H1 (cell line): ENCODE measurements around the gene KANSL3. TPM values are rescaled to one million over a fixed set of nuclear protein-coding genes. Genes with fewer than 3 reads are reported as not detected.

Experiments used
- CTCF ChIA-PET: fragments of 300-600 bp; sonication (Branson Sonifier 250); formaldehyde crosslinking; loops from one replicate; lab custom pipeline; 2021; ENCODE audit not compliant: partially characterized antibody; lab: Charles Lee
- POLR2A ChIA-PET: fragments of 300-600 bp; sonication (Branson Sonifier 250); formaldehyde crosslinking; loops from one replicate; lab custom pipeline; 2021; ENCODE audit warnings: inconsistent platforms; ENCODE audit not compliant: partially characterized antibody; lab: Charles Lee
- DNase-seq, 2 experiments: peaks; one replicate each; pipeline versions ENCODE4 v3.0.0 to v3.0.0-alpha.2; 2010 to 2022; ENCODE audit warnings: low spot score in 2 of 2, low read depth in 1 of 2, mixed read lengths in 1 of 2
- FAIRE-seq: peaks from 2 replicates; lab custom pipeline; 2011; peaks lifted over from hg19 to GRCh38; lab: Jason Lieb, UNC
- H2AFZ ChIP-seq: 2 replicates; pipeline ENCODE4 v1.8.1; 2012; ENCODE audit warnings: low read length, inconsistent platforms
- H2AK5ac ChIP-seq: 2 replicates; pipeline ENCODE4 v1.6.1; 2013; ENCODE audit warnings: low read depth, low read length
- H2BK120ac ChIP-seq: replicated peaks from 2 replicates; pipeline ENCODE3; 2013; ENCODE audit warnings: low read depth, low read length, inconsistent platforms
- H2BK12ac ChIP-seq: 2 replicates; pipeline ENCODE4 v1.6.1; 2013; ENCODE audit warnings: low read depth, low read length
- H2BK15ac ChIP-seq: 2 replicates; pipeline ENCODE4 v1.6.1; 2013; ENCODE audit warnings: low read length
- H2BK20ac ChIP-seq: 2 replicates; pipeline ENCODE4 v1.6.1; 2013; ENCODE audit warnings: low read length
- H2BK5ac ChIP-seq: 2 replicates; pipeline ENCODE4 v1.6.1; 2013; ENCODE audit warnings: low read depth, low read length
- H3K14ac ChIP-seq: 2 replicates; pipeline ENCODE4 v1.6.1; 2013; ENCODE audit warnings: inconsistent platforms; ENCODE audit not compliant: insufficient read length
- H3K18ac ChIP-seq: 2 replicates; pipeline ENCODE4 v1.6.1; 2013; ENCODE audit warnings: low read length; ENCODE audit errors: extremely low read depth
- H3K23ac ChIP-seq: 2 replicates; pipeline ENCODE4 v1.6.1; 2013; ENCODE audit warnings: inconsistent platforms; ENCODE audit not compliant: insufficient read length
- H3K23me2 ChIP-seq: 2 replicates; pipeline ENCODE4 v1.6.1; 2013; ENCODE audit warnings: low read depth, low read length
- H3K27ac ChIP-seq: 2 replicates; pipeline ENCODE4 v1.6.1; 2011; ENCODE audit warnings: low read depth, low read length, inconsistent platforms
- H3K27me3 ChIP-seq, 4 experiments: replicated peaks in 1 of 4; 1 replicate in 1 of 4; 2 replicates in 3 of 4; pipeline versions ENCODE4 v1.6.1 to v1.8.1; 2011 to 2013; ENCODE audit warnings: low read length in 3 of 4, mild to moderate bottlenecking in 3 of 4, inconsistent platforms in 2 of 4, mixed read lengths in 2 of 4, moderate library complexity in 1 of 4; ENCODE audit not compliant: control insufficient read depth in 3 of 4, insufficient read depth in 3 of 4; ENCODE audit errors: extremely low read depth in 1 of 4
- H3K36me3 ChIP-seq, 4 experiments: 2 replicates each; pipeline versions ENCODE4 v1.6.1 to v1.8.1; 2011 to 2013; ENCODE audit warnings: mild to moderate bottlenecking in 4 of 4, low read length in 3 of 4, moderate library complexity in 2 of 4, control low read depth in 1 of 4, inconsistent platforms in 1 of 4; ENCODE audit not compliant: insufficient read depth in 4 of 4, control insufficient read depth in 2 of 4
- H3K4ac ChIP-seq: replicated peaks from 2 replicates; pipeline ENCODE3; 2013; ENCODE audit warnings: low read length, low read depth, mixed read lengths, inconsistent platforms; ENCODE audit not compliant: insufficient read length
- H3K4me1 ChIP-seq, 4 experiments: replicated peaks in 1 of 4; 1 replicate in 1 of 4; 2 replicates in 3 of 4; pipeline versions ENCODE4 v1.6.1 to v1.8.1; 2011 to 2013; ENCODE audit warnings: low read length in 3 of 4, inconsistent platforms in 2 of 4, mixed read lengths in 1 of 4; ENCODE audit not compliant: insufficient read depth in 4 of 4, control insufficient read depth in 3 of 4
- H3K4me2 ChIP-seq, 2 experiments: 2 replicates each; pipeline versions ENCODE4 v1.6.1 to v1.8.1; 2011 to 2013; ENCODE audit warnings: low read depth in 2 of 2, low read length in 2 of 2, control low read depth in 1 of 2, inconsistent platforms in 1 of 2, mild to moderate bottlenecking in 1 of 2; ENCODE audit not compliant: insufficient read depth in 1 of 2
- H3K4me3 ChIP-seq, 4 experiments: fragments of 200-600, 300-600 bp in 1 of 4; sonication (generic), shearing (Covaris generic), sonication (Bioruptor Twin) in 1 of 4; 2 replicates each; pipeline versions ENCODE4 v1.5.1 to v1.8.1; 2011 to 2016; ENCODE audit warnings: low read length in 4 of 4, low read depth in 3 of 4, control low read depth in 2 of 4, inconsistent platforms in 2 of 4, mild to moderate bottlenecking in 2 of 4, mixed read lengths in 1 of 4, moderate library complexity in 1 of 4; ENCODE audit not compliant: insufficient read depth in 2 of 4; ENCODE audit errors: extremely low read depth in 1 of 4
- H3K56ac ChIP-seq: replicated peaks from 2 replicates; pipeline ENCODE3; 2013; ENCODE audit warnings: low read depth, mild to moderate bottlenecking, mixed read lengths, low read length, inconsistent platforms; ENCODE audit not compliant: insufficient read length
- H3K79me1 ChIP-seq: 2 replicates; pipeline ENCODE4 v1.6.1; 2013; ENCODE audit warnings: low read depth, low read length, control low read depth
- H3K79me2 ChIP-seq, 2 experiments: 2 replicates each; pipeline versions ENCODE4 v1.6.1 to v1.8.1; 2012 to 2013; ENCODE audit warnings: low read length in 2 of 2, mild to moderate bottlenecking in 2 of 2, inconsistent platforms in 1 of 2; ENCODE audit not compliant: insufficient read depth in 2 of 2, control insufficient read depth in 1 of 2
- H3K9ac ChIP-seq, 4 experiments: replicated peaks in 1 of 4; 1 replicate in 1 of 4; 2 replicates in 3 of 4; pipeline versions ENCODE4 v1.6.1 to v1.8.1; 2011 to 2013; ENCODE audit warnings: low read depth in 3 of 4, low read length in 3 of 4, control low read depth in 2 of 4, mild to moderate bottlenecking in 2 of 4, moderate library complexity in 2 of 4, inconsistent platforms in 1 of 4; ENCODE audit errors: extremely low read depth in 1 of 4
- H3K9me3 ChIP-seq, 2 experiments: 2 replicates each; pipeline versions ENCODE4 v1.6.1 to v1.8.1; 2012 to 2013; ENCODE audit warnings: mild to moderate bottlenecking in 2 of 2, moderate library complexity in 2 of 2, control low read depth in 1 of 2, inconsistent platforms in 1 of 2, low read depth in 1 of 2, low read length in 1 of 2, mixed read lengths in 1 of 2; ENCODE audit not compliant: insufficient read depth in 2 of 2
- H4K20me1 ChIP-seq, 2 experiments: replicated peaks in 1 of 2; 2 replicates each; pipeline versions ENCODE3 to v1.8.1; 2011 to 2013; ENCODE audit warnings: inconsistent platforms in 2 of 2, low read length in 2 of 2, mild to moderate bottlenecking in 1 of 2; ENCODE audit not compliant: insufficient read depth in 2 of 2, control insufficient read depth in 1 of 2
- H4K5ac ChIP-seq: 2 replicates; pipeline ENCODE4 v1.6.1; 2013; ENCODE audit warnings: low read length, low read depth, mixed read lengths, inconsistent platforms; ENCODE audit not compliant: insufficient read length
- H4K8ac ChIP-seq: 2 replicates; pipeline ENCODE4 v1.8.0; 2013; ENCODE audit warnings: mild to moderate bottlenecking, moderate library complexity, low read length, inconsistent platforms; ENCODE audit not compliant: insufficient read depth; ENCODE audit errors: extremely low read depth
- H4K91ac ChIP-seq: replicated peaks from 2 replicates; pipeline ENCODE3; 2013; ENCODE audit warnings: low read length, mixed read lengths, inconsistent platforms; ENCODE audit not compliant: insufficient read length
- POU5F1 ChIP-seq: IDR thresholded peaks from 2 replicates; pipeline ENCODE4 v1.6.1; 2011; ENCODE audit warnings: low read depth, mild to moderate bottlenecking, low read length, moderate library complexity
- polyA plus RNA-seq, 7 experiments: library from polyadenylated mRNA; depleted of rRNA in 3 of 7; stranded (reverse) in 5 of 7; unstranded in 2 of 7; fragments of >200 nt in 5 of 7; fragments of 200-250 nt in 2 of 7; gene quantifications; 1 replicate in 5 of 7; 2 replicates in 1 of 7; 4 replicates in 1 of 7; pipeline versions ENCODE4 v1.2.1 to v1.2.3, GENCODE V29; 2011 to 2013; ENCODE audit warnings: missing spikeins in 2 of 7, mixed read lengths in 2 of 7
- total RNA-seq: library from RNA; stranded (reverse); fragmentation: NEBNext Ultra II Directional; extraction: Animal tissue kit (Norgen Biotek cat#: 25700); gene quantifications from 2 replicates; pipeline ENCODE4 v1.2.1, GENCODE V29; 2021
- TF ChIP-seq, protein P1 (sequence below): IDR thresholded peaks from 2 replicates; pipeline ENCODE4 v1.6.1; 2011; ENCODE audit warnings: low read length, improper control_type of control experiment
- TF ChIP-seq, protein P2 (sequence below): IDR thresholded peaks from 2 replicates; pipeline ENCODE4 v1.6.1; 2012; ENCODE audit warnings: inconsistent platforms

KANSL3 gene
- total and polyA plus RNA-seq, 2 of the 8 experiments (the other 6 are each of a cell fraction or from before 2014, with no cell fraction given), result 19.8 to 31.4 TPM

DNA sequence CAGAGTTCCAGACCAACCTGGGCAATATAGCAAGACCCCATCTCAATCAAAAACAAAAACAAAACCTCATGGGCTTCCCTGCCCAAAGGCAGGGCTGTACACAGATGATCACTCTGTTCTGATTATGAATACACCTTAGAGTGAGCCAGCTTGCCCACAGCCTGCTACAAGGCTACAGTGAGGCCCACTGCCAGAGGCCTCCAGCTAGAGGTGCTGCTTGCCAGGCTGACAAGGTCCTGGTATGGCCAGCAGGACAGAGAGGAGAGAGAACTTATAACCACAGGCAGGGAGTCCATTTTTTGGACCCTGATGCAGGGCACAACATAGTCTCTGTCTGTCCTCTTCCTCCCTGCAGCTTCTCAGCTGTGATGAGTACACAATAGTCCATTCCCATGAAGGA lies 41.5 kb downstream of the KANSL3 start:
- Histone ChIP-seq H2BK15ac (no peak overlapping the region), H3K27ac (no peak overlapping the region), H2BK20ac (no peak overlapping the region), H2BK12ac (no peak overlapping the region), H3K79me2 (no peaks in the 10 kb centered on the region), H3K4me2 (no peak overlapping the region), H3K23me2 (no peaks in the 10 kb centered on the region), H2AK5ac (no peak overlapping the region), H4K8ac (no peak overlapping the region), H3K4me1 (no peaks in the 10 kb centered on the region), H3K27me3 (no peaks in the 10 kb centered on the region), H3K79me1 (no peaks in the 10 kb centered on the region), H2AFZ (no peak overlapping the region), H2BK120ac (no peak overlapping the region), H3K9ac (no peak overlapping the region), H3K56ac (no peak overlapping the region), H3K36me3 (peaks cover 5 to 69% (median 39%) of the 10 kb centered on the region in 4 experiments), H3K18ac (no peak overlapping the region), H3K4me3 (no peak overlapping the region), H2BK5ac (no peak overlapping the region), H3K9me3 (no peaks in the 10 kb centered on the region), H4K5ac (no peak overlapping the region), H3K23ac (no peak overlapping the region), H3K4ac (no peak overlapping the region), H4K91ac (no peak overlapping the region), H4K20me1 (peaks cover 0 to 2% of the 10 kb centered on the region in 2 experiments), H3K14ac (no peak overlapping the region)
- ChIA-PET CTCF (no interaction called here), POLR2A (interaction anchor here (0.9 kb wide), 1 partner anchor 14 kb away, joined by 3 read pairs; no protein-coding TSS in a partner anchor)
- DNase-seq, result no peak
- FAIRE-seq, result no peak
- TF ChIP-seq, protein P1, sequence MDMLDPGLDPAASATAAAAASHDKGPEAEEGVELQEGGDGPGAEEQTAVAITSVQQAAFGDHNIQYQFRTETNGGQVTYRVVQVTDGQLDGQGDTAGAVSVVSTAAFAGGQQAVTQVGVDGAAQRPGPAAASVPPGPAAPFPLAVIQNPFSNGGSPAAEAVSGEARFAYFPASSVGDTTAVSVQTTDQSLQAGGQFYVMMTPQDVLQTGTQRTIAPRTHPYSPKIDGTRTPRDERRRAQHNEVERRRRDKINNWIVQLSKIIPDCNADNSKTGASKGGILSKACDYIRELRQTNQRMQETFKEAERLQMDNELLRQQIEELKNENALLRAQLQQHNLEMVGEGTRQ, result no peak
- TF ChIP-seq POU5F1, result no peak
- TF ChIP-seq, protein P2, sequence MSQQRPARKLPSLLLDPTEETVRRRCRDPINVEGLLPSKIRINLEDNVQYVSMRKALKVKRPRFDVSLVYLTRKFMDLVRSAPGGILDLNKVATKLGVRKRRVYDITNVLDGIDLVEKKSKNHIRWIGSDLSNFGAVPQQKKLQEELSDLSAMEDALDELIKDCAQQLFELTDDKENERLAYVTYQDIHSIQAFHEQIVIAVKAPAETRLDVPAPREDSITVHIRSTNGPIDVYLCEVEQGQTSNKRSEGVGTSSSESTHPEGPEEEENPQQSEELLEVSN, result no peak
